ENCODE results near the gene LOXHD1.

GRCh38 chr18:46458472-46458871 lies 198.5 kb downstream of the LOXHD1 start:
- TF ChIP-seq CTCF (IDR thresholded peaks at IDR 0.05) (no peak), POLR2A (IDR thresholded peaks at IDR 0.05) (no peak)
